ENCODE results near the gene RAB31.

RAB31 gene

GRCh38 chr18:9906481-9906880, 198.4 kb downstream of the RAB31 start:
- in situ Hi-C loops (cut with MboI; ENCODE audit: low sequenced_read_pairs), result no loop called here

- in situ Hi-C loops (cut with MboI; ENCODE audit: low sequenced_read_pairs), result no loop called here
Observed at GRCh38 chr18:9907867-9908266, 199.8 kb downstream of the RAB31 start.

GRCh38 chr18:9910071-9910470, 202.0 kb downstream of the RAB31 start:
- in situ Hi-C loops (cut with MboI; ENCODE audit: low sequenced_read_pairs), result no loop called here

GRCh38 chr18:9910661-9911060, 202.6 kb downstream of the RAB31 start:
- in situ Hi-C loops (cut with MboI; ENCODE audit: low sequenced_read_pairs), result no loop called here

GRCh38 chr18:9911226-9911625, 203.1 kb downstream of the RAB31 start:
- in situ Hi-C loops (cut with MboI; ENCODE audit: low sequenced_read_pairs), result no loop called here

All from HL-60/S4 treated with retinoic acid at 250 ng/mL for 4 days and 3 days (cell line).